Measurements from ENCODE around the gene SESN1. TPM values are rescaled to one million over a fixed set of nuclear protein-coding genes. Genes with fewer than 3 reads are reported as not detected.

SESN1 gene
- polyA plus RNA-seq, 3 donors: 1.8 to 21.0 (median 3.1) TPM

- intact Hi-C loops (cut with micrococcal nuclease): loop anchor here in 1 of 2 donors (5.0 to 10.0 kb wide), 3 partner anchors 46 to 399 kb away; no protein-coding TSS in a partner anchor
- H2AFZ ChIP-seq (ENCODE audit: insufficient read depth, low read depth, low read length, poor library complexity, severe bottlenecking): peak overlapping the region; percentile 75
- no peaks in the 10 kb centered on the region for H3K36me3 ChIP-seq (replicated peaks in 1 of 2; ENCODE audit: control insufficient read depth in 1 of 2, insufficient read depth in 2 of 2, low read length in 2 of 2)
- Mint-ChIP-seq H3K9me3 (peaks cover 0 to 3% (median 0%) of the 10 kb centered on the region in 7 donors), H3K36me3 (peaks cover 0 to 3% of the 10 kb centered on the region in 2 donors), H3K4me3 (peak overlapping the region; percentile 16 to 79), H3K27ac (peak overlapping the region; percentile 78 to 93 (median 87)), H3K27me3 (ENCODE audit: low read depth in 3 of 3) (peaks cover 0 to 3% (median 2%) of the 10 kb centered on the region in 3 donors), H3K4me1 (peaks cover 33% of the 10 kb centered on the region)
- no peaks in the 10 kb centered on the region for H4K20me1 ChIP-seq (ENCODE audit: insufficient read depth, low read length)
- H3K27ac ChIP-seq (ENCODE audit: low read depth in 1 of 2, low read length in 2 of 2): peak overlapping the region in 1 of 2 donors; percentile 59
- H3K9me3 ChIP-seq (replicated peaks in 1 of 2; ENCODE audit: control insufficient read depth in 1 of 2, insufficient read depth in 1 of 2, low read length in 2 of 2): no peaks in the 10 kb centered on the region
- 0% methylated on average over 1 of the region's 5 CpGs for WGBS (ENCODE audit: insufficient coverage)
- H3K4me2 ChIP-seq (replicated peaks; ENCODE audit: extremely low read depth, low read length, poor library complexity, severe bottlenecking): peak overlapping the region; percentile 57
- no peaks in the 10 kb centered on the region for H3K79me2 ChIP-seq (ENCODE audit: insufficient read depth, low read length)
- H3K4me1 ChIP-seq (ENCODE audit: control insufficient read depth in 1 of 2, insufficient read depth in 2 of 2, low read length in 2 of 2): peaks cover 33 to 34% of the 10 kb centered on the region in 2 donors
- H3K27me3 ChIP-seq (ENCODE audit: control insufficient read depth in 2 of 2, insufficient read depth in 2 of 2, low read length in 2 of 2): no peaks in the 10 kb centered on the region
- peak overlapping the region in 1 of 3 experiments; percentile 31 for H3K4me3 ChIP-seq (replicated peaks in 1 of 3; ENCODE audit: low read depth in 2 of 3, low read length in 3 of 3)
- no peak overlapping the region for H3K9ac ChIP-seq (ENCODE audit: insufficient read depth, low read length, poor library complexity, severe bottlenecking)
- DNase-seq: peak in 2 of 3 donors; percentile 47 to 74
- TF ChIP-seq CTCF (IDR thresholded peaks at IDR 0.05): no peak
Measured at GRCh38 chr6:108966251-108966650, 128.4 kb downstream of the SESN1 start.

GRCh38 chr6:108961985-108962384 lies 132.7 kb downstream of the SESN1 start:
- no peaks in the 10 kb centered on the region for H3K27me3 ChIP-seq (ENCODE audit: control insufficient read depth in 2 of 2, insufficient read depth in 2 of 2, low read length in 2 of 2)
- H3K36me3 ChIP-seq (replicated peaks in 1 of 2; ENCODE audit: control insufficient read depth in 1 of 2, insufficient read depth in 2 of 2, low read length in 2 of 2): no peaks in the 10 kb centered on the region
- DNase-seq: no peak
- H4K20me1 ChIP-seq (ENCODE audit: insufficient read depth, low read length): no peaks in the 10 kb centered on the region
- Mint-ChIP-seq H3K27me3 (ENCODE audit: low read depth in 3 of 3) (peaks cover 0 to 3% (median 0%) of the 10 kb centered on the region in 3 donors), H3K9me3 (no peaks in the 10 kb centered on the region), H3K27ac (peak overlapping the region in 1 of 7 donors; percentile 61), H3K4me1 (peaks cover 26% of the 10 kb centered on the region), H3K36me3 (no peaks in the 10 kb centered on the region), H3K4me3 (no peak overlapping the region)
- no peak overlapping the region for H3K4me3 ChIP-seq (replicated peaks in 1 of 3; ENCODE audit: low read depth in 2 of 3, low read length in 3 of 3)
- H3K79me2 ChIP-seq (ENCODE audit: insufficient read depth, low read length): no peaks in the 10 kb centered on the region
- H2AFZ ChIP-seq (ENCODE audit: insufficient read depth, low read depth, low read length, poor library complexity, severe bottlenecking): no peak overlapping the region
- 96% methylated on average over 4 of the region's 6 CpGs for WGBS (ENCODE audit: insufficient coverage)
- no peaks in the 10 kb centered on the region for H3K9me3 ChIP-seq (replicated peaks in 1 of 2; ENCODE audit: control insufficient read depth in 1 of 2, insufficient read depth in 1 of 2, low read length in 2 of 2)
- H3K4me2 ChIP-seq (replicated peaks; ENCODE audit: extremely low read depth, low read length, poor library complexity, severe bottlenecking): no peak overlapping the region
- no peak for TF ChIP-seq CTCF (IDR thresholded peaks at IDR 0.05)
- H3K4me1 ChIP-seq (ENCODE audit: control insufficient read depth in 1 of 2, insufficient read depth in 2 of 2, low read length in 2 of 2): peaks cover 26 to 29% of the 10 kb centered on the region in 2 donors
- H3K9ac ChIP-seq (ENCODE audit: insufficient read depth, low read length, poor library complexity, severe bottlenecking): no peak overlapping the region
- intact Hi-C loops (cut with micrococcal nuclease): loop anchor here in 1 of 2 donors (10.0 kb wide), 1 partner anchor 67 kb away; no protein-coding TSS in a partner anchor
- H3K27ac ChIP-seq (ENCODE audit: low read depth in 1 of 2, low read length in 2 of 2): no peak overlapping the region
